ENCODE results near the gene SPECC1L. TPM values are rescaled to one million over a fixed set of nuclear protein-coding genes. Genes with fewer than 3 reads are reported as not detected.

Gene SPECC1L
- total RNA-seq, 1 donor from 2014 or later: 69.9 TPM

GRCh38 chr22:24430431-24431308, 160.0 kb downstream of the SPECC1L start:
- peaks cover 91% of the 10 kb centered on the region for H3K4me1 ChIP-seq
- intact Hi-C loops (cut with DNase I): no loop called here
- no peak overlapping the region for H3K4me3 ChIP-seq
- H3K9me3 ChIP-seq: no peaks in the 10 kb centered on the region
- no peaks in the 10 kb centered on the region for H3K36me3 ChIP-seq
- ATAC-seq (no peak), DNase-seq (no peak)
- no peak overlapping the region for H3K27ac ChIP-seq
- TF ChIP-seq CTCF (IDR thresholded peaks at IDR 0.05): no peak
- no peaks in the 10 kb centered on the region for H3K27me3 ChIP-seq (ENCODE audit: low read depth)

- no peak for TF ChIP-seq CTCF (IDR thresholded peaks at IDR 0.05)
- intact Hi-C loops (cut with DNase I): no loop called here
- Histone ChIP-seq H3K4me1 (peaks cover 95% of the 10 kb centered on the region), H3K27me3 (ENCODE audit: low read depth) (no peaks in the 10 kb centered on the region), H3K4me3 (no peak overlapping the region), H3K27ac (peak overlapping the region; percentile 65), H3K9me3 (no peaks in the 10 kb centered on the region), H3K36me3 (no peaks in the 10 kb centered on the region)
- DNase-seq: no peak
- ATAC-seq: no peak
These were observed 160.8 kb downstream of the SPECC1L start for GRCh38 chr22:24431309-24432034.

GRCh38 chr22:24432059-24432853, 161.6 kb downstream of the SPECC1L start:
- intact Hi-C loops (cut with DNase I): no loop called here
- Histone ChIP-seq H3K27me3 (ENCODE audit: low read depth) (no peaks in the 10 kb centered on the region), H3K4me1 (peaks cover 89% of the 10 kb centered on the region), H3K9me3 (no peaks in the 10 kb centered on the region), H3K4me3 (no peak overlapping the region), H3K27ac (peak overlapping the region; percentile 65), H3K36me3 (no peaks in the 10 kb centered on the region)
- no peak for TF ChIP-seq CTCF (IDR thresholded peaks at IDR 0.05)
- DNase-seq (no peak), ATAC-seq (peak; percentile 10 to 21)

- ATAC-seq (no peak), DNase-seq (no peak)
- intact Hi-C loops (cut with DNase I): no loop called here
- H3K36me3 ChIP-seq: no peaks in the 10 kb centered on the region
- H3K27me3 ChIP-seq (ENCODE audit: low read depth): no peaks in the 10 kb centered on the region
- peaks cover 84% of the 10 kb centered on the region for H3K4me1 ChIP-seq
- H3K4me3 ChIP-seq: no peak overlapping the region
- no peaks in the 10 kb centered on the region for H3K9me3 ChIP-seq
- TF ChIP-seq CTCF (IDR thresholded peaks at IDR 0.05): no peak
- H3K27ac ChIP-seq: peak overlapping the region; percentile 65
These were observed 162.6 kb downstream of the SPECC1L start for GRCh38 chr22:24433001-24433827.
